Aorta (tissue), 5 donors: ENCODE results near the gene TMEM17. TPM values are rescaled to one million over a fixed set of nuclear protein-coding genes. Genes with fewer than 3 reads are reported as not detected.

Experiments used
- ATAC-seq: fragments of 200-7000 bp; cut with Tn5 transposase; one replicate; pipeline ENCODE4 v1.9.1; 2022; ENCODE audit warnings: moderate library complexity; ENCODE audit not compliant: low FRiP score
- DNase-seq, 2 donors: peaks; one replicate each; pipeline ENCODE4 v3.0.0-alpha.2; 2020
- H3K27ac ChIP-seq, 2 donors: one replicate each; pipeline ENCODE4 v1.5.1; 2013; ENCODE audit warnings: low read length in 2 of 2, mild to moderate bottlenecking in 2 of 2, moderate library complexity in 2 of 2, control low read depth in 1 of 2, inconsistent platforms in 1 of 2, low read depth in 1 of 2
- H3K27me3 ChIP-seq, 2 donors: one replicate each; pipeline ENCODE4 v1.6.1; 2013; ENCODE audit warnings: control low read depth in 1 of 2, low read length in 1 of 2, mild to moderate bottlenecking in 1 of 2, moderate library complexity in 1 of 2; ENCODE audit not compliant: insufficient read depth in 2 of 2, control insufficient read depth in 1 of 2
- H3K36me3 ChIP-seq, 2 donors: one replicate each; pipeline ENCODE4 v1.6.1; 2013; ENCODE audit warnings: control low read depth in 1 of 2, low read length in 1 of 2, mild to moderate bottlenecking in 1 of 2; ENCODE audit not compliant: insufficient read depth in 2 of 2, control insufficient read depth in 1 of 2
- H3K4me1 ChIP-seq, 2 donors: one replicate each; pipeline ENCODE4 v1.6.1; 2013; ENCODE audit warnings: low read length in 2 of 2, control low read depth in 1 of 2, mild to moderate bottlenecking in 1 of 2, moderate library complexity in 1 of 2; ENCODE audit not compliant: insufficient read depth in 2 of 2, control insufficient read depth in 1 of 2
- H3K4me3 ChIP-seq, 2 donors: one replicate each; pipeline ENCODE4 v1.5.1; 2013; ENCODE audit warnings: low read length in 2 of 2, control low read depth in 1 of 2, mild to moderate bottlenecking in 1 of 2
- H3K9me3 ChIP-seq: one replicate; pipeline ENCODE4 v1.6.1; 2013; ENCODE audit warnings: mild to moderate bottlenecking, low read length; ENCODE audit not compliant: control insufficient read depth
- WGBS, 2 donors: extraction: QIAGEN DNeasy Blood & Tissue Kit; methylation state at CpG; one replicate each; pipeline ENCODE4 v1.1.7; 2013; 5-methylcytosine and 5-hydroxymethylcytosine counted together
- intact Hi-C, 2 donors: fragments of 100-400 bp; cut with DNase I; formaldehyde crosslinking; loops; one replicate each; pipeline versions ENCODE4 v1.14.2 to v1.15.0; 2022
- long read RNA-seq, 2 donors: library from polyadenylated mRNA; unstranded; transcript quantifications; one replicate each; pipeline ENCODE4 v2.0.0, GENCODE V29; 2020 to 2021
- polyA plus RNA-seq, 2 donors: library from polyadenylated mRNA; stranded (reverse); fragments of 200-250 nt; gene quantifications; one replicate each; pipeline ENCODE4 v1.2.3, GENCODE V29; 2013
- total RNA-seq, 2 donors: library from RNA; stranded (reverse); fragmentation: NEBNext Ultra II Directional; extraction: Animal tissue kit (Norgen Biotek cat#: 25700); gene quantifications; one replicate each; pipeline ENCODE4 v1.2.1, GENCODE V29; 2021
- donor health status: healthy with polysubstance abuse.
- donor health status: Bipolar disorder and iron deficiency.
- donor health status: DM: no; HTN: no; CAD: no.
- donor health status: DM: no; HTN: no; CAD: no.
- donor health status: DM: yes; HTN: yes; CAD: no.

The TMEM17 gene
- total RNA-seq = 1 to 10 TPM; 1.1 TPM
- under 1 TPM in 1 of 2 donors, not detected in 1; 0.79 TPM for polyA plus RNA-seq
- long read RNA-seq, donor 1, transcript TMEM17-201 (4 exons, 1,797 nt) = major isoform, 6 of 8 reads
- long read RNA-seq, donor 1, partial matches to known transcripts = 1 of 8 reads
- long read RNA-seq, donor 1, other reads (novel, unspliced or antisense) = 1 of 8 reads
- long read RNA-seq, donor 2 = 0 reads

- Histone ChIP-seq H3K36me3 (no peaks in the 10 kb centered on the region), H3K27ac (peak within 1 kb of the TSS; percentile 68 to 71), H3K9me3 (no peaks in the 10 kb centered on the region), H3K27me3 (no peaks in the 10 kb centered on the region), H3K4me3 (peak within 1 kb of the TSS; percentile 53 to 55), H3K4me1 (no peaks in the 10 kb centered on the region)
- peak; percentile 95 to 97 for DNase-seq
- intact Hi-C loops = loop anchor here (1.0 to 10.0 kb wide), 2 partner anchors 199 kb away; partner anchors contain the start of gene EHBP1 (in 2 of the 2)
- WGBS, 2 donors = 0% methylated on average over 65 to 68 of the region's 68 CpGs
- ATAC-seq = peak; percentile 98
Measured at GRCh38 chr2:62505750-62506420, at the start of gene TMEM17. Gene TMEM17 (minus strand): TSS chr2:62506195. CDS start chr2:62506129, 66 bp downstream.

GRCh38 chr2:62554440-62554839, 48.4 kb upstream of the TMEM17 start:
- intact Hi-C loops = no loop called here
- no peaks in the 10 kb centered on the region for H3K4me1 ChIP-seq

GRCh38 chr2:62550461-62550860, 44.5 kb upstream of the TMEM17 start:
- Histone ChIP-seq H3K4me3 (no peak overlapping the region), H3K36me3 (no peaks in the 10 kb centered on the region), H3K9me3 (no peaks in the 10 kb centered on the region), H3K4me1 (no peaks in the 10 kb centered on the region), H3K27me3 (no peaks in the 10 kb centered on the region), H3K27ac (no peak overlapping the region)
- ATAC-seq (no peak), DNase-seq (no peak)
- 79% methylated on average over 2 of the region's 2 CpGs for WGBS, 2 donors
- intact Hi-C loops = no loop called here

More at GRCh38 chr2:62554440-62554839, 48.4 kb upstream of the TMEM17 start:
- no peak for DNase-seq
- Histone ChIP-seq H3K36me3 (no peaks in the 10 kb centered on the region), H3K27me3 (no peaks in the 10 kb centered on the region), H3K4me3 (no peak overlapping the region), H3K9me3 (no peaks in the 10 kb centered on the region), H3K27ac (no peak overlapping the region)
- no peak for ATAC-seq

GRCh38 chr2:62547854-62548253, 41.9 kb upstream of the TMEM17 start:
- H3K4me3 ChIP-seq = no peak overlapping the region
- H3K36me3 ChIP-seq = no peaks in the 10 kb centered on the region
- no peak for ATAC-seq
- H3K4me1 ChIP-seq = no peaks in the 10 kb centered on the region
- no peak overlapping the region for H3K27ac ChIP-seq
- whole genome bisulfite sequencing, 2 donors = 30 to 34% methylated on average over 3 of the region's 3 CpGs
- intact Hi-C loops = no loop called here
- H3K27me3 ChIP-seq = no peaks in the 10 kb centered on the region
- no peak for DNase-seq
- no peaks in the 10 kb centered on the region for H3K9me3 ChIP-seq

GRCh38 chr2:62545261-62545660, 39.3 kb upstream of the TMEM17 start:
- no peaks in the 10 kb centered on the region for H3K36me3 ChIP-seq
- no peak overlapping the region for H3K27ac ChIP-seq
- DNase-seq = no peak
- H3K4me1 ChIP-seq = no peaks in the 10 kb centered on the region
- H3K4me3 ChIP-seq = no peak overlapping the region
- H3K27me3 ChIP-seq = no peaks in the 10 kb centered on the region
- 96 to 98% methylated on average over 6 of the region's 6 CpGs for WGBS, 2 donors
- H3K9me3 ChIP-seq = no peaks in the 10 kb centered on the region
- intact Hi-C loops = no loop called here
- ATAC-seq = no peak

GRCh38 chr2:62540408-62541168, 34.6 kb upstream of the TMEM17 start:
- Histone ChIP-seq H3K4me3 (no peak overlapping the region), H3K27ac (no peak overlapping the region), H3K36me3 (no peaks in the 10 kb centered on the region), H3K27me3 (no peaks in the 10 kb centered on the region), H3K4me1 (no peaks in the 10 kb centered on the region), H3K9me3 (no peaks in the 10 kb centered on the region)
- no peak for ATAC-seq
- intact Hi-C loops = no loop called here
- WGBS, 2 donors = 59 to 65% methylated on average over 5 of the region's 5 CpGs
- no peak for DNase-seq

GRCh38 chr2:62539606-62540407, 33.8 kb upstream of the TMEM17 start:
- no peaks in the 10 kb centered on the region for H3K36me3 ChIP-seq
- ATAC-seq = no peak
- intact Hi-C loops = no loop called here

GRCh38 chr2:62538756-62539155, 32.8 kb upstream of the TMEM17 start:
- no peaks in the 10 kb centered on the region for H3K36me3 ChIP-seq
- no peaks in the 10 kb centered on the region for H3K27me3 ChIP-seq
- no peak for ATAC-seq
- DNase-seq = no peak
- WGBS, 2 donors = 97 to 100% methylated on average over 1 of the region's 1 CpG
- no peaks in the 10 kb centered on the region for H3K4me1 ChIP-seq
- no peak overlapping the region for H3K27ac ChIP-seq
- no peak overlapping the region for H3K4me3 ChIP-seq
- H3K9me3 ChIP-seq = no peaks in the 10 kb centered on the region
- intact Hi-C loops = no loop called here

More at GRCh38 chr2:62539606-62540407, 33.8 kb upstream of the TMEM17 start:
- Histone ChIP-seq H3K27ac (no peak overlapping the region), H3K27me3 (no peaks in the 10 kb centered on the region), H3K9me3 (no peaks in the 10 kb centered on the region), H3K4me3 (no peak overlapping the region), H3K4me1 (no peaks in the 10 kb centered on the region)
- DNase-seq = no peak
